BLaER1 treated with 17β-estradiol and CSF1 and Interleukin-3, amounts not matched to agents 10 nM and 100 nM (cell line): ENCODE data around the gene CACNA1F.

ENCODE experiments used
- H3K27ac ChIP-seq, 11 experiments: shearing (Covaris generic); formaldehyde crosslinking; 2 replicates each; pipeline ENCODE4 v1.8.1; 2022
- H3K27me3 ChIP-seq, 11 experiments: shearing (Covaris generic); formaldehyde crosslinking; 2 replicates each; pipeline ENCODE4 v1.8.1; 2022
- H3K36me3 ChIP-seq, 11 experiments: shearing (Covaris generic); formaldehyde crosslinking; 2 replicates each; pipeline ENCODE4 v1.8.1; 2022
- H3K4me1 ChIP-seq, 10 experiments: shearing (Covaris generic); formaldehyde crosslinking; 2 replicates each; pipeline ENCODE4 v1.8.1; 2022
- H3K4me2 ChIP-seq, 11 experiments: shearing (Covaris generic); formaldehyde crosslinking; 2 replicates each; pipeline ENCODE4 v1.8.1; 2022
- H3K4me3 ChIP-seq, 10 experiments: shearing (Covaris generic); formaldehyde crosslinking; 2 replicates each; pipeline ENCODE4 v1.8.1; 2022
- H3K9ac ChIP-seq, 11 experiments: shearing (Covaris generic); formaldehyde crosslinking; 2 replicates each; pipeline ENCODE4 v1.8.1; 2022
- H3K9me3 ChIP-seq, 11 experiments: shearing (Covaris generic); formaldehyde crosslinking; replicated peaks in 1 of 11; 2 replicates each; pipeline ENCODE4 v1.8.1; 2022
- H4K20me1 ChIP-seq, 11 experiments: shearing (Covaris generic); formaldehyde crosslinking; 2 replicates each; pipeline ENCODE4 v1.8.1; 2022
- Cebpa-rat ChIP-seq, 11 experiments: shearing (Covaris generic); IDR thresholded peaks; 2 replicates each; pipeline ENCODE4 v1.8.1; 2022

Gene CACNA1F

GRCh38 chrX:49167740-49168108 lies 65.4 kb downstream of the CACNA1F start:
- H3K4me2 ChIP-seq: peak overlapping the region; percentile 68 to 89 (median 80)
- H3K36me3 ChIP-seq: no peaks in the 10 kb centered on the region
- peak overlapping the region; percentile 70 to 87 (median 81) for H3K9ac ChIP-seq
- H3K27ac ChIP-seq: peak overlapping the region; percentile 67 to 96 (median 89)
- peaks cover 0 to 4% (median 0%) of the 10 kb centered on the region in 11 experiments; a peak in 1 of 22 replicates for H3K27me3 ChIP-seq
- H4K20me1 ChIP-seq: no peaks in the 10 kb centered on the region; a peak in 1 of 22 replicates
- no peak for TF ChIP-seq Cebpa-rat (IDR thresholded peaks at IDR 0.05)
- H3K4me3 ChIP-seq: peak overlapping the region; percentile 42 to 67 (median 54); a peak in 19 of 20 replicates
- H3K4me1 ChIP-seq: peaks cover 41 to 65% (median 55%) of the 10 kb centered on the region in 10 experiments
- peaks cover 0 to 33% (median 20%) of the 10 kb centered on the region in 11 experiments; a peak in 14 of 22 replicates for H3K9me3 ChIP-seq

- Histone ChIP-seq H3K4me1 (peaks cover 39 to 64% (median 52%) of the 10 kb centered on the region in 10 experiments), H3K4me3 (peak overlapping the region; percentile 42 to 67 (median 54)), H3K36me3 (no peaks in the 10 kb centered on the region), H3K9me3 (peaks cover 0 to 27% (median 16%) of the 10 kb centered on the region in 11 experiments; a peak in 14 of 22 replicates), H3K4me2 (peak overlapping the region; percentile 68 to 89 (median 80)), H3K27ac (peak overlapping the region; percentile 67 to 96 (median 89)), H3K27me3 (peaks cover 0 to 4% (median 0%) of the 10 kb centered on the region in 11 experiments; a peak in 2 of 22 replicates), H3K9ac (peak overlapping the region; percentile 70 to 87 (median 81)), H4K20me1 (no peaks in the 10 kb centered on the region; a peak in 1 of 22 replicates)
- no peak for TF ChIP-seq Cebpa-rat (IDR thresholded peaks at IDR 0.05)
These were observed 66.0 kb downstream of the CACNA1F start for GRCh38 chrX:49166914-49167739.

- no peaks in the 10 kb centered on the region; a peak in 1 of 22 replicates for H4K20me1 ChIP-seq
- peak overlapping the region; percentile 67 to 96 (median 89) for H3K27ac ChIP-seq
- H3K36me3 ChIP-seq: no peaks in the 10 kb centered on the region
- peaks cover 0 to 19% (median 10%) of the 10 kb centered on the region in 11 experiments; a peak in 11 of 22 replicates for H3K9me3 ChIP-seq
- H3K4me2 ChIP-seq: peak overlapping the region; percentile 68 to 89 (median 80)
- H3K4me3 ChIP-seq: peak overlapping the region; percentile 42 to 67 (median 54)
- TF ChIP-seq Cebpa-rat (IDR thresholded peaks at IDR 0.05): no peak; a peak in 1 of 22 replicates
- H3K4me1 ChIP-seq: peaks cover 39 to 63% (median 52%) of the 10 kb centered on the region in 10 experiments
- H3K27me3 ChIP-seq: peaks cover 0 to 12% (median 2%) of the 10 kb centered on the region in 11 experiments; a peak in 10 of 22 replicates
- peak overlapping the region; percentile 70 to 87 (median 81) for H3K9ac ChIP-seq
These were observed 66.9 kb downstream of the CACNA1F start for GRCh38 chrX:49165901-49166881.

- Histone ChIP-seq H3K27ac (peak overlapping the region in 8 of 11 experiments; percentile 76 to 96 (median 89); a peak in 10 of 22 replicates), H3K4me2 (peak overlapping the region; percentile 68 to 89 (median 80))
These were observed 68.4 kb downstream of the CACNA1F start for GRCh38 chrX:49164589-49165360.

GRCh38 chrX:49163555-49164419 lies 69.4 kb downstream of the CACNA1F start:
- Histone ChIP-seq H3K4me1 (peaks cover 33 to 46% (median 39%) of the 10 kb centered on the region in 10 experiments), H3K4me2 (peak overlapping the region; percentile 64 to 87 (median 80)), H3K9me3 (peaks cover 0 to 19% (median 10%) of the 10 kb centered on the region in 11 experiments; a peak in 11 of 22 replicates), H3K9ac (peak overlapping the region; percentile 71 to 83 (median 78)), H3K36me3 (no peaks in the 10 kb centered on the region), H3K4me3 (peak overlapping the region; percentile 38 to 67 (median 55)), H4K20me1 (no peaks in the 10 kb centered on the region), H3K27me3 (peaks cover 16 to 34% (median 26%) of the 10 kb centered on the region in 11 experiments), H3K27ac (peak overlapping the region; percentile 76 to 96 (median 86))
- no peak for TF ChIP-seq Cebpa-rat (IDR thresholded peaks at IDR 0.05)

More at GRCh38 chrX:49164589-49165360, 68.4 kb downstream of the CACNA1F start:
- no peak for TF ChIP-seq Cebpa-rat (IDR thresholded peaks at IDR 0.05)
- peaks cover 7 to 26% (median 16%) of the 10 kb centered on the region in 11 experiments; a peak in 21 of 22 replicates for H3K27me3 ChIP-seq
- H3K9me3 ChIP-seq: peaks cover 0 to 19% (median 10%) of the 10 kb centered on the region in 11 experiments; a peak in 11 of 22 replicates
- peaks cover 39 to 56% (median 47%) of the 10 kb centered on the region in 10 experiments for H3K4me1 ChIP-seq
- H4K20me1 ChIP-seq: no peaks in the 10 kb centered on the region; a peak in 1 of 22 replicates
- peak overlapping the region in 2 of 11 experiments; percentile 4 to 80; a peak in 3 of 22 replicates for H3K9ac ChIP-seq
- no peaks in the 10 kb centered on the region for H3K36me3 ChIP-seq
- peak overlapping the region in 3 of 10 experiments; percentile 9 to 56 (median 52); a peak in 1 of 20 replicates for H3K4me3 ChIP-seq

GRCh38 chrX:49162620-49163019 lies 70.5 kb downstream of the CACNA1F start, which contains the start of gene MAGIX:
Gene MAGIX (plus strand): TSS chrX:49162758. CDS start chrX:49162890, 132 bp downstream.
- H3K27ac ChIP-seq: peak within 1 kb of the TSS; percentile 76 to 96 (median 86)
- H3K4me1 ChIP-seq: peaks cover 22 to 34% (median 27%) of the 10 kb centered on the region in 10 experiments
- H3K27me3 ChIP-seq: peaks cover 26 to 46% (median 38%) of the 10 kb centered on the region in 11 experiments
- H4K20me1 ChIP-seq: no peaks in the 10 kb centered on the region; a peak in 1 of 22 replicates
- peak within 1 kb of the TSS; percentile 64 to 87 (median 80); a peak in 21 of 22 replicates for H3K4me2 ChIP-seq
- peak within 1 kb of the TSS; percentile 38 to 67 (median 55) for H3K4me3 ChIP-seq
- peak within 1 kb of the TSS; percentile 71 to 83 (median 78) for H3K9ac ChIP-seq
- TF ChIP-seq Cebpa-rat (IDR thresholded peaks at IDR 0.05): no peak
- no peaks in the 10 kb centered on the region for H3K36me3 ChIP-seq
- peaks cover 0 to 19% (median 10%) of the 10 kb centered on the region in 11 experiments; a peak in 11 of 22 replicates for H3K9me3 ChIP-seq

GRCh38 chrX:49161632-49162031 lies 71.5 kb downstream of the CACNA1F start:
- Histone ChIP-seq H3K9me3 (peaks cover 0 to 19% (median 10%) of the 10 kb centered on the region in 11 experiments; a peak in 11 of 22 replicates), H3K9ac (no peak overlapping the region), H3K4me1 (peaks cover 18 to 33% (median 24%) of the 10 kb centered on the region in 10 experiments; a peak in 19 of 20 replicates), H3K27me3 (peaks cover 26 to 50% (median 41%) of the 10 kb centered on the region in 11 experiments), H3K4me3 (no peak overlapping the region), H3K4me2 (no peak overlapping the region), H3K27ac (no peak overlapping the region), H4K20me1 (no peaks in the 10 kb centered on the region; a peak in 1 of 22 replicates), H3K36me3 (no peaks in the 10 kb centered on the region)
- TF ChIP-seq Cebpa-rat (IDR thresholded peaks at IDR 0.05): no peak
